Uterus (tissue), 4 donors: ENCODE results near the gene MED4. TPM values are rescaled to one million over a fixed set of nuclear protein-coding genes. Genes with fewer than 3 reads are reported as not detected.
"Not testable (repeated sequence)": the region's sequence is repeated elsewhere in the genome, so short reads cannot be mapped to it uniquely, and the experiment has no call there.

Experiments
- DNase-seq, 2 donors: peaks; one replicate each; pipeline ENCODE4 v3.0.0-alpha.2; 2019 to 2020
- H3K27ac ChIP-seq, 2 donors: fragments of 200-600 bp; sonication (generic); 1 replicate in 1 of 2; 2 replicates in 1 of 2; pipeline ENCODE4 v1.5.1; 2016 to 2018
- H3K27me3 ChIP-seq, 2 donors: fragments of 200-600 bp; sonication (generic); one replicate each; pipeline ENCODE4 v1.5.1; 2018 to 2019; ENCODE audit warnings: control low read depth in 1 of 2
- H3K36me3 ChIP-seq, 2 donors: fragments of 200-600 bp; sonication (generic); one replicate each; pipeline ENCODE4 v1.5.1; 2019; ENCODE audit warnings: control low read depth in 1 of 2
- H3K4me1 ChIP-seq, 2 donors: fragments of 200-600 bp; sonication (generic); one replicate each; pipeline ENCODE4 v1.5.1; 2018 to 2019; ENCODE audit warnings: control low read depth in 1 of 2
- H3K4me3 ChIP-seq, 2 donors: fragments of 200-600 bp; sonication (generic); 1 replicate in 1 of 2; 2 replicates in 1 of 2; pipeline ENCODE4 v1.5.1; 2018 to 2019; ENCODE audit warnings: mild to moderate bottlenecking in 1 of 2
- H3K9me3 ChIP-seq, 2 donors: fragments of 200-600 bp; sonication (generic); one replicate each; pipeline ENCODE4 v1.5.1; 2019; ENCODE audit warnings: control low read depth in 1 of 2
- POLR2A ChIP-seq, 2 donors: fragments of 450-650 bp; IDR thresholded peaks; one replicate each; pipeline ENCODE4 v1.6.1; 2016; ENCODE audit warnings: antibody characterized with exemption in 2 of 2, mild to moderate bottlenecking in 1 of 2, moderate library complexity in 1 of 2
- intact Hi-C: fragments of 100-400 bp; cut with DNase I; formaldehyde crosslinking; loops from one replicate; pipeline ENCODE4 v1.15.1; 2023; ENCODE audit warnings: low total_unique reads
- total RNA-seq, 4 donors: library from RNA; depleted of rRNA in 3 of 4; stranded (reverse); fragments of >200 nt in 3 of 4; gene quantifications; one replicate each; pipeline versions ENCODE4 v1.1.0 to v1.2.4, GENCODE V29; 2014 to 2023
- TF ChIP-seq, protein P1 (sequence below), 4 experiments: fragments of 200-600 bp in 2 of 4; fragments of 450-650 bp in 2 of 4; sonication (generic) in 2 of 4; IDR thresholded peaks; one replicate each; pipeline ENCODE4 v1.5.1; 2016 to 2019; ENCODE audit warnings: antibody characterized with exemption in 4 of 4, mild to moderate bottlenecking in 2 of 4, moderate library complexity in 1 of 4
- donor health status: DM: yes; HTN: yes; CAD: no.

The MED4 gene
- total RNA-seq, 4 donors from 2014 or later = 38.4 to 53.4 (median 49.1) TPM

DNA sequence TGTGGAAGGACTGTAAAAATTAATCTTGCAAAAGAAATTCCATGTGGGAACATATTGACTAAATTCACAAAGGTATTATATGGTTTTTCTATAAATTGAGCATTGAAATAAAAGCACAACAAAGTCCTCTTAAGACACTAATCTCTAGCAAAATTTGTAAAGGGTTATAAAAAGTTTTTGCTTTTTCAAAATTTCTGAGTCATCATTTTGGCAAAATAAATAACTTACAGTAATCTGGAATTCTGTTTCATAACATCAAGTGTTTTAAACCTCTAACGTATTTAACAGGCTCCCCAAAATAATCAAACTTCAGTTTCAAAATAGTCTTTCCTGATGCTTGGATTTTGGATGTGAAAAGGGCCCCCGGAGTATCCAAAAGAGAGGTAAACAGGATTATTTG is 26.0 kb downstream of the MED4 start:
- Histone ChIP-seq H3K27ac (no peak overlapping the region), H3K4me3 (no peak overlapping the region), H3K4me1 (no peaks in the 10 kb centered on the region), H3K36me3 (no peaks in the 10 kb centered on the region), H3K9me3 (peaks cover 0 to 25% of the 10 kb centered on the region in 2 donors), H3K27me3 (no peaks in the 10 kb centered on the region)
- intact Hi-C loops = no loop called here
- TF ChIP-seq, protein P1, sequence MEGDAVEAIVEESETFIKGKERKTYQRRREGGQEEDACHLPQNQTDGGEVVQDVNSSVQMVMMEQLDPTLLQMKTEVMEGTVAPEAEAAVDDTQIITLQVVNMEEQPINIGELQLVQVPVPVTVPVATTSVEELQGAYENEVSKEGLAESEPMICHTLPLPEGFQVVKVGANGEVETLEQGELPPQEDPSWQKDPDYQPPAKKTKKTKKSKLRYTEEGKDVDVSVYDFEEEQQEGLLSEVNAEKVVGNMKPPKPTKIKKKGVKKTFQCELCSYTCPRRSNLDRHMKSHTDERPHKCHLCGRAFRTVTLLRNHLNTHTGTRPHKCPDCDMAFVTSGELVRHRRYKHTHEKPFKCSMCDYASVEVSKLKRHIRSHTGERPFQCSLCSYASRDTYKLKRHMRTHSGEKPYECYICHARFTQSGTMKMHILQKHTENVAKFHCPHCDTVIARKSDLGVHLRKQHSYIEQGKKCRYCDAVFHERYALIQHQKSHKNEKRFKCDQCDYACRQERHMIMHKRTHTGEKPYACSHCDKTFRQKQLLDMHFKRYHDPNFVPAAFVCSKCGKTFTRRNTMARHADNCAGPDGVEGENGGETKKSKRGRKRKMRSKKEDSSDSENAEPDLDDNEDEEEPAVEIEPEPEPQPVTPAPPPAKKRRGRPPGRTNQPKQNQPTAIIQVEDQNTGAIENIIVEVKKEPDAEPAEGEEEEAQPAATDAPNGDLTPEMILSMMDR (IDR thresholded peaks at IDR 0.05) = no peak
- no peak for TF ChIP-seq POLR2A (IDR thresholded peaks at IDR 0.05)
- DNase-seq = no peak

DNA sequence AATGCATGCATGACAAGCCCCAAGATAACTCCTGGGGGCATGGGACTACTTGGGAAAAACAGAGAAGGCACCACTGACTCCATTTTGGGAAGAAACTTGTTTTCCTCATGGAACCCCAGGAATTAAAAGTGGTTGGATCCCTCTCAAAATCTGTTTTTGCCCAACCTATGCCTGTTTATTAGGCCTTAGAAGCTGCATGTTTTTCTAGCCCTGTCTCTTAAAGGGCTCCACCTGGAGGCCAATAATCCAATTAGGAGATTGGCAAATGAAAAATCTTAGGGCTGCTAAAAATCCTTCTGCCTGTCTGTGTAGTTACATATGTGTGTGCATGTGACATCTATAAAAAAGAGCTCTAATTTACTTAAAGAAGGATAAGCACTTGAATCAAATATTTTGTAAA is 26.9 kb downstream of the MED4 start:
- Histone ChIP-seq H3K27ac (no peak overlapping the region), H3K27me3 (no peaks in the 10 kb centered on the region), H3K4me1 (no peaks in the 10 kb centered on the region), H3K9me3 (peaks cover 0 to 25% of the 10 kb centered on the region in 2 donors), H3K4me3 (no peak overlapping the region), H3K36me3 (no peaks in the 10 kb centered on the region)
- intact Hi-C loops = no loop called here
- no peak for TF ChIP-seq POLR2A (IDR thresholded peaks at IDR 0.05)
- TF ChIP-seq, protein P1 (IDR thresholded peaks at IDR 0.05) = no peak
- no peak for DNase-seq

DNA sequence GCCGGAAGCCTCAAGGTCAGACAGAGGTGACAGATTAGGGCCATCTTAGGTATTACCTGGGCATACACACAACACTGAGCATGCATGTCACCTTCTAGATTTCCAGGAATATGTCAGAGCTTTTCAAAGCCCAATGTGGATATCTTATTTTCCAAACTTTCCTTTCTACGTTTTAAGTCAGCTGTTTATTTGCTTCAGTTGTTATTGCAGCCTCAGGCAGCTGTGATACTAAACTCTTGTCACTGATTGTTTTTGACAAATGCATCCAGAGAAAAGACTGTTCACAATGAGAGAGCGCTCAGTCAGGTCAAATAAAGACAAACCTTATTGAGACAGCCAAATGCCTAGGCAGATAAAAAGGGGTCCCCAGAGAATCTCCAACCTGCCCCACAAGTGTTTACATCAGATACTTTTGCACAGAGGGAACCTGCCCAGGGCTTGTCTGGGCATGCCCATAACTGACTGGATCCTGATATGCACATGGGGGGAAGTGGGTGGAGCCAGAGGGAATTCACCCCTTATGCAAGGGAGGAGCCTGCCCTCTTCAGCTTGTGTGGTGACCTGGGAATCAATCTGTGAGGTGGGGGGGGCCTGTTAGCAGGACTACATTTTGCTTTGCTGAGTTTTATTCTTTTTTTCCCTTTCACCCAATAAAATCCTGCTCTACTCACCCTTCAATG is 28.5 kb downstream of the MED4 start:
- DNase-seq = no peak
- Histone ChIP-seq H3K27me3 (no peaks in the 10 kb centered on the region), H3K36me3 (no peaks in the 10 kb centered on the region), H3K4me3 (no peak overlapping the region), H3K27ac (no peak overlapping the region), H3K4me1 (no peaks in the 10 kb centered on the region), H3K9me3 (peaks cover 0 to 25% of the 10 kb centered on the region in 2 donors)
- intact Hi-C loops = no loop called here
- no peak for TF ChIP-seq POLR2A (IDR thresholded peaks at IDR 0.05)
- TF ChIP-seq, protein P1 (IDR thresholded peaks at IDR 0.05) = no peak

DNA sequence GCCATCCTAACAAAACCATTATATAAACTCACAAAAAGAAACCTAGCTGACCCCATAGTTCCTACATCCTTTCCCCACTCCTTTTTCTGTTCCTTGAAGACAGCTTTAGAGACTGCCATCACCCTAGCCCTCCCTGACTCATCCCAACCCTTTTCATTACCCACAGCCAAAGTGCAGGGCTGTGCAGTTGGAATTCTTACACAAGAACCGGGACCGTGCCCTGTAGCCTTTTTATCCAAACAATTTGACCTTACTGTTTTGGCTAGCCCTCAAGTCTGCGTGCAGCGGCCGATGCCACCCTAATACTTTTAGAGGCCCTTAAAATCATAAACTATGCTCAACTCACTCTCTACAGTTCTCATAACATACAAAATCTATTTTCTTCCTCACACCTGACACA is 35.0 kb downstream of the MED4 start:
- H3K9me3 ChIP-seq, intact Hi-C loops: not testable (repeated sequence)

DNA sequence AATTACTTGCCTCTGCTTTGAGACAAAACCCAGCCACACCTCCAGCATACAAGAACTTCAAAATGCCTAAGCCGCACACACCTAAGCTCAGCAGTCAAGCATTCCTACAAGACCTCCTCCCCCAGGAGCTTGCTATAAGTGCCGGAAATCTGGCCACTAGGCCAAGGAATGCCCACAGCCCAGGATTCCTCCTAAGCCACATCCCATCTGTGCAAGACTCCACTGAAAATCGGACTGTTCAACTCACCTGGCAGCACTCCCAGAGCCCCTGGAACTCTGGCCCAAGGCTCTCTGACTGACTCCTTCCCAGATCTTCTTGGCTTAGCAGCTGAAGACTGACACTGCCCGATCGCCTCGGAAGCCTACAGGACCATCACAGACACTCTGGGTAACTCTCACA is 36.4 kb downstream of the MED4 start:
- not testable (repeated sequence) for H3K27me3 ChIP-seq

More for the DNA sequence above, 35.0 kb downstream of the MED4 start:
- H3K27me3 ChIP-seq, H3K27ac ChIP-seq, H3K4me1 ChIP-seq, H3K36me3 ChIP-seq, DNase-seq, H3K4me3 ChIP-seq: not testable (repeated sequence)

DNA sequence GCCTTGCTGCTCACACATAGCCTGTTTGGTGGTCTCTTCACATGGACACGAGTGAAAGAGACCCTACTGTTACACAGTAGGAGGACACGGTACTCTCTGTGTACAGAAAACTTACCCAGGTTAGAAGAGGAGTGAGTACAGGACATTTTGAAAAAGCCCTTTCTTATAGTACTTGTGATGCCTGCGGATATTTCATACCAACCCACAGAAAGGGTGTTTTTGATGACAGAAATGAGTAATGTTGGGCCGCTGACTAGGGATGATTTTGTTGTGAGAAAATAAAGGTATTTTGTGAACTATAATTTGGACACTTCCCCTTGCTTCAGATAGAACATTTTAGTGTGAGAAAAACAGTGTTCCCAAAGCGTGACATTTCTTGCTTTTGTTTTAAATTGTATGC is 39.2 kb downstream of the MED4 start:
- no peaks in the 10 kb centered on the region for H3K27me3 ChIP-seq
- no peak for DNase-seq
- H3K9me3 ChIP-seq = no peaks in the 10 kb centered on the region
- intact Hi-C loops = no loop called here
- no peak overlapping the region for H3K4me3 ChIP-seq
- no peak overlapping the region for H3K27ac ChIP-seq
- no peaks in the 10 kb centered on the region for H3K36me3 ChIP-seq
- H3K4me1 ChIP-seq = no peaks in the 10 kb centered on the region
- TF ChIP-seq, protein P1 (IDR thresholded peaks at IDR 0.05) = no peak
- no peak for TF ChIP-seq POLR2A (IDR thresholded peaks at IDR 0.05)

More for the DNA sequence above, 36.4 kb downstream of the MED4 start:
- H3K36me3 ChIP-seq, H3K4me3 ChIP-seq, H3K27ac ChIP-seq, H3K4me1 ChIP-seq, DNase-seq, intact Hi-C loops, H3K9me3 ChIP-seq: not testable (repeated sequence)
